Muscle layer of duodenum (tissue), 2 donors: ENCODE data around the gene C2orf72.
"Not testable (repeated sequence)": the region's sequence is repeated elsewhere in the genome, so short reads cannot be mapped to it uniquely, and the experiment has no call there.

ENCODE experiments used
- H3K27ac ChIP-seq: one replicate; pipeline ENCODE4 v1.7.0; 2013; ENCODE audit warnings: mild to moderate bottlenecking, low read length
- H3K27me3 ChIP-seq: one replicate; pipeline ENCODE4 v1.7.0; 2013; ENCODE audit warnings: low read depth, mild to moderate bottlenecking, control low read depth, low read length
- H3K36me3 ChIP-seq, 2 donors: one replicate each; pipeline ENCODE4 v1.7.0; 2013; ENCODE audit warnings: low read length in 2 of 2, control low read depth in 1 of 2, mild to moderate bottlenecking in 1 of 2; ENCODE audit not compliant: insufficient read depth in 2 of 2, control insufficient read depth in 1 of 2
- H3K4me1 ChIP-seq, 2 donors: one replicate each; pipeline ENCODE4 v1.7.0; 2013; ENCODE audit warnings: low read length in 2 of 2, mild to moderate bottlenecking in 2 of 2, control low read depth in 1 of 2, moderate library complexity in 1 of 2; ENCODE audit not compliant: insufficient read depth in 2 of 2, control insufficient read depth in 1 of 2
- H3K4me3 ChIP-seq, 2 donors: one replicate each; pipeline ENCODE4 v1.7.0; 2013; ENCODE audit warnings: low read length in 2 of 2, low read depth in 1 of 2, mild to moderate bottlenecking in 1 of 2
- H3K9me3 ChIP-seq, 2 donors: one replicate each; pipeline ENCODE4 v1.7.0; 2013; ENCODE audit warnings: low read length in 2 of 2, control low read depth in 1 of 2, mild to moderate bottlenecking in 1 of 2; ENCODE audit not compliant: control insufficient read depth in 1 of 2
- donor health status: healthy.

The C2orf72 gene

DNA sequence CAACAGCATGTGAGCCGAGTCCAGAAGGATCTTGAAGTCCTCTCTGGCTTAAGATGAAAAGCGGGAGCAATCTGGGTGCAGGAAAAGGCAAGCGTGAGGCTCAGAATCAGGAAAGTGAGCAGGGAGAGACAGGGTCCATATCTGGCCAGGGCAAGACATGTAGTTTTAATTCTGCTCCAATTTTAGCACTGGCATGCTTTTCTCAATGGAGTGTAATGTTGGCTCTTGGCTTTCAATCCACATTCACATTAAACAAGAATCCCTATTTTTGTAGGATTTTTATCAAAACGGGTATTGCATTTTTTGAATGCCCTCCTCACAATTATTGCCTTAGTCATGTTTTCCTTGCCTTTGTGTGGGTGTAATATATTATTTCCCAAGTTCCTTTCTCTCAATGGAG is 35.4 kb upstream of the C2orf72 start:
- no peak overlapping the region for H3K4me3 ChIP-seq
- peaks cover 0 to 4% of the 10 kb centered on the region in 2 donors for H3K9me3 ChIP-seq
- H3K36me3 ChIP-seq: no peaks in the 10 kb centered on the region
- no peak overlapping the region for H3K27ac ChIP-seq
- no peaks in the 10 kb centered on the region for H3K4me1 ChIP-seq
- H3K27me3 ChIP-seq: peaks cover 12% of the 10 kb centered on the region

DNA sequence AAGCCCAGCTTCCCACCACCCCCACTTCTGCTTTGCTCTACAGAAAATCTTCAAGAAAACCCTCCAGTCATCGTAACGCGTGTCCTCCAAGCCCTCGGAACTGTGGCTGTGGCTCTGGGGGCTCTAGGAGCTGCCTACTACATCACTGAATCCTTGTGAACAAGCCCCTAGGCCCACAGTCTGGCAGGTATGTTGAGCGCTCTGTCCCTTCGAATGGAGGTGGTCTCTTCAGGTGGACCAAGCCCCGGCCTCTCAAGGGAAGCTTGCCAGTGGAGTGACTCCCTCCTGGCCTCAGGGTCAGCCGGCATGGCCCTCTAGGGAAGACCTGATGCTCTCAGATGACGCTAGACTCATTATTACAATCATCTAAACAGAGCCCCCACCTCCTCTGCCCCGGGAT is 34.7 kb upstream of the C2orf72 start:
- H3K4me1 ChIP-seq: no peaks in the 10 kb centered on the region
- H3K36me3 ChIP-seq: no peaks in the 10 kb centered on the region
- peaks cover 0 to 4% of the 10 kb centered on the region in 2 donors for H3K9me3 ChIP-seq
- H3K27me3 ChIP-seq: peaks cover 12% of the 10 kb centered on the region
- H3K4me3 ChIP-seq: no peak overlapping the region
- H3K27ac ChIP-seq: no peak overlapping the region

DNA sequence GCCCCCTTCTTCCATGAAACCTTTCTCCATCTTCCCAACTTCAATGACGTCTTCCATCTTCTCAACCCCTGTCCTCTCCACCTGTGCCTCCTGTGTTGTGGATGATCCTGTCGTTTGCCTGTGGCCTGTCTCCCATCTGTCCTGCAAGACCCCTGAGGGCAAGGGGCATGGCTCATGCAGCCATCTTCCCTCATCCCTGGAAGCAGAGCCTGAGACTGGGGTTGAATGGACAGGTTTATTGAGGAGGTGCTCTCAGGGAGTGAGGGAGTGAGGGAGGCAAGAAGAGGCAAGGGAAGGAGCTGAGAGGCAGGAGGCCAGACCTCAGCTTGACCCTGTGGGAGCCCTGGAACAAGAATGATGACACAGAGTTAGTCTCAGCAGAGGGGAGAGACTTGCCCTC is 34.1 kb upstream of the C2orf72 start:
- Histone ChIP-seq H3K9me3 (peaks cover 0 to 4% of the 10 kb centered on the region in 2 donors), H3K27me3 (peaks cover 12% of the 10 kb centered on the region), H3K4me1 (no peaks in the 10 kb centered on the region), H3K36me3 (no peaks in the 10 kb centered on the region), H3K27ac (no peak overlapping the region), H3K4me3 (no peak overlapping the region)

DNA sequence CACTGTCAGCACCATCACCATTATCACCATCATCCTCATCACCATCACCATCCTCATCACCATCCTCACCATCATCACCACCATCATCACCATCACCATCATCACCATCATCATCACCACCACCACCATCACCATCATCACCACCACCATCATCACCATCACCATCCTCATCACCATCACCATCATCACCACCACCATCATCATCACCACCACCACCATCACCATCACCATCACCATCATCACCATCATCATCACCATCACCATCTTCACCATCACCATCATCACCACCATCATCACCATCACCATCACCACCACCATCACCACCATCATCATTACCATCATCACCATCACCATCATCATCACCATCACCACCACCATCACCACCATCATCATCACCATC is 32.4 kb upstream of the C2orf72 start:
- H3K36me3 ChIP-seq, H3K4me1 ChIP-seq, H3K4me3 ChIP-seq, H3K27ac ChIP-seq, H3K9me3 ChIP-seq: not testable (repeated sequence)
- peaks cover 11% of the 10 kb centered on the region for H3K27me3 ChIP-seq

DNA sequence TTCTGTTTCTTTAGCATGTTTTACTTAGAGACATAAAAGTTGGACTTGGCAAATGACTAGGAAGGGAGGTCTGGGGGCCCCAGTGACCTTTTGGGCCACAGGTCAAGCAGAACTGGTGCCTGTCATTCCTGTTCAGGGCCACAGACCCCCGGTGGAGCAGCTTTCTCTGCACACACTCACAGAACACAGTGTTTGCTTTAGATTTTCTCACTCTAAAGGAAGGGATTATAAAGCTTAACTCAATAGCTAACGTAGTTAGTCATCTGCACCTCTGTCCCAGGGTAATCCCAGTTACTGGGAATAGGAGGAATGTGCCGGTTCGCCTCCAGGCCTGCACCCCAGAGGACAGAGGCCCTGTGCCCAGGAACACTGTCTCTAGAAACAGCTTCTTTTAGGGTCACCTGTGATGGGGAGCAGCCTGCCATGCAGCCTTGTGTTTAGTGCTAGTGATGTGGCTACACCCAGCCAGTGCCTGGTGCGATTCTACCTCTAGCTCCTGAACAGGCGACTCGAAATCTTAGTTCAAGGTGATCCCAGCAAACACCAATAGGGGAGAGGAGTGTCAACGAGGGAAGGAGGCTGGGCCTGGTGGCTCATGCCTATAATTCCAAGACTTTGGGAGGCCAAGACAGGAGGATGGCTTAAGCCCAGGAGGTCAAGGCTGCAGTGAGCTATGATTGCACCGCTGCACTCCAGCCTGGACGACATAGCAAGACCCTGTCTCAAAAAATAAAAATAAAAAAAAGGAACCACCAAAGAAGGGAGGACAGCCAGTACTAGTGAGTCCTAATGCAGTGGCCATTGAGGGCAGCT is 29.8 kb upstream of the C2orf72 start:
- Histone ChIP-seq H3K9me3 (no peaks in the 10 kb centered on the region), H3K4me3 (no peak overlapping the region), H3K27ac (no peak overlapping the region), H3K4me1 (no peaks in the 10 kb centered on the region), H3K27me3 (peaks cover 5% of the 10 kb centered on the region), H3K36me3 (no peaks in the 10 kb centered on the region)

DNA sequence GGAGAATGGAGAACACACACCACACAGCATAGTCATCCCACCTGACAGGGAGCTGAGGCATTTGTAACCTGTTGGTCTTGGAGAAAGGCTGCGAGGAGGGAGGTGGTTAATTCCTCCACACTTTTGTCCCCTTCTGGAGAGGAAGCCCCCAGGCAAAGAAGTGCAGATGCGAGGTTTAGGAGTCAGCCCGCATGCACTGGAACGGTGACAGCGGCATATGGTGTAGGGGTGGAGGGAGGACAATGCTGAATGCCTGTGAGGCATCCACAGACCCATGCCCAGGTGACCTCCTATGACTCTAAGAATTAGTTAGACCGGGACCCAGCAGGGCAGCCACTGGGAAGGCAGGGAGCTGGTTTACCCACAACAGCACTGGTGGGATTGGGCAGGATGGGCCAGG is 29.2 kb upstream of the C2orf72 start:
- no peak overlapping the region for H3K27ac ChIP-seq
- H3K9me3 ChIP-seq: no peaks in the 10 kb centered on the region
- no peak overlapping the region for H3K4me3 ChIP-seq
- no peaks in the 10 kb centered on the region for H3K36me3 ChIP-seq
- no peaks in the 10 kb centered on the region for H3K4me1 ChIP-seq
- peaks cover 5% of the 10 kb centered on the region for H3K27me3 ChIP-seq

DNA sequence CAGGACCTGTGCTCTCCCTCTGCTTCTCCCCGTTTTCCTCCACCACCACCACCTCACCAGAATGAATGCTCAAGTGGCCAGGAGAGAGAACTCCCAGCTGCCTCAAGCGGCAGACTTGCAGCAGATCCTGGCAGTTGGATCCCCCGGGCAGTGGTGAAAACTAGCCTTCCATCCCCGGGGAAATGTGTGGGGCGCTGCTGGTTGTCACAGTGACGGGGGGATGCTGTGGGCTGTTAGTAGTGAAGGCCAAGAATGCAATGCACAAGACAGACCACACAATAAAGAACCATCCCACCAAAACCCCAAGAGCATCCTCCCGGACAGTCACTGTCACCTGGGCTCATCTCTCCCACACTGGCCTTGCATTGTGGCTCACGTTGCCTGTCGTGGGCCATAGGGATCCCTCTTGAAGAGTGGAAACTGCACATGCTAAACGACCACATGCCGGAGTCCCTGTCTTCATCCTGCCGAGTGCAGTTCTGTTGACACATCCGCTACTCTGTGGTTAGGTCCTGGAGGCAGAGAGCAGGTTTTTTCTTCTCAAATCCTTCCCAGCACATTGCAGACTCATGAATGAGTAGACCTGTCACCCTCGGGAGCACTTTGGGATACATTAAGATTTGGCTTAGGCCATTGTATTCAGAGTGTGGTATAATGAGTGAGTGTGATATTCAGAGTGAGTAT is 27.9 kb upstream of the C2orf72 start:
- Histone ChIP-seq H3K27ac (no peak overlapping the region), H3K4me1 (no peaks in the 10 kb centered on the region), H3K9me3 (no peaks in the 10 kb centered on the region), H3K4me3 (no peak overlapping the region), H3K36me3 (no peaks in the 10 kb centered on the region), H3K27me3 (no peaks in the 10 kb centered on the region)

DNA sequence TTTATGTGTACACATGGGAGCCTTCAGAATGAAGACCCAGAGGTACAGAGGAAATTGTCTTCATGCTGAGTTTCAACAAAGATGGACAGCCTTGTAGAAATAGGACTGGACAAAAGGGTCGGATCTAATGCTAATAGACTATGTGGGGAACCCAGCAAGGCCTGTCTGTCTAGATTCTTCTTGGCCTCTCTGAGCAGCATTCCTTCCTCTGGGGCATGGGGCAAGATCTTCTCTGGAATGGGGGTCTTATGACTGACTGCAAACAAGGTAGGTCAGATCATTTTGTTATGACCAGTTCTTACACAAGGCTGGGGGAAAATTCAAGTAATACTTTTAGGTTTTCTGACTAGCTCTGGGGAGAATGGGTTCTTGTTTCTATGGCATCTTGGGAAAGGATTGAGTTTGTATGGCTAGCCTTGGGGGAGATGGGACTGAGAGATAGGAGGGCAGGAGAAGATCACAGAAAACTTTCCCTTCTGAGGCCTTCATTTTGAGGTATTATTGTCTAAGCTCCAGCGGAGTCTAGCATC is 27.1 kb upstream of the C2orf72 start:
- no peak overlapping the region for H3K4me3 ChIP-seq
- H3K27ac ChIP-seq: no peak overlapping the region
- H3K27me3 ChIP-seq: no peaks in the 10 kb centered on the region
- no peaks in the 10 kb centered on the region for H3K9me3 ChIP-seq
- H3K4me1 ChIP-seq: no peaks in the 10 kb centered on the region
- no peaks in the 10 kb centered on the region for H3K36me3 ChIP-seq

DNA sequence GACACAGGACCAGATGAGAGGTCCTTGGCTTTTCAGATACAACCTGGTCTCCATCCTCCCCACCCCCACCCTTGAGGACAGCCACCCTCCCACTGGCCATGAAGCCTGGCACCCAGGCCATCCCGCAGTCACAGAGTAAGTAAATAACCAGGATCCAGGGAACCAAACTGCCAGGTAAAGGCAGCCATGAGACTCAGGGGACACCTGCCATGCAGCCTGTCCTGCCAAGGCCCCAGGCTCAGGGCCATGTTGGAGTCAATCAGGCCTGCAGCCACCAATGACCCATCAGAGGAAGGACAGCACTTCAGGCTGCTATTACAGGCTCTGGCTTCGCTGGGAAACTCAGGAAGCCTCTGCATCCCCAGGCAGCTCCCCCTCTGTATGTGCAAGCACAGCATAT is 25.8 kb upstream of the C2orf72 start:
- Histone ChIP-seq H3K4me3 (no peak overlapping the region), H3K27ac (no peak overlapping the region), H3K9me3 (no peaks in the 10 kb centered on the region), H3K36me3 (no peaks in the 10 kb centered on the region), H3K27me3 (no peaks in the 10 kb centered on the region), H3K4me1 (no peaks in the 10 kb centered on the region)

DNA sequence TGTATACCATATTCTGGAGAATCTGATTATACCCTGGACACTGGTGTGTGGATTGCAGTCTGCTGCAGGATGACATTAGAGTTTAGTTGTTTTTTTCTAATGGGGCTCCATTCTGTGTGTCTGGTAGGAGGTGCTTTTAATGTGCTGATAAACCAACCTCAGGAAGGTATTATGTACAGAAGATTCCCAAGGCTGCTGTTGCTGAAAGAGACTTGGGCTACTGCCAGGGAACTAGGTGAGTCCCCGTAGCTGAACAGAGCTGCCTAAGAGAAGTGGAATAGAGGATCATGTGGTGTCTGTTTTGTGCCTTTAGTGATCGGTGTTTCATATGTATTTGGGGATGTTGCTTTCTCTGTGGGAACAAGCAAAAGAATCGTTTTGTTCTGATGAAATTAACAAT is 24.9 kb upstream of the C2orf72 start:
- H3K36me3 ChIP-seq: no peaks in the 10 kb centered on the region
- H3K27ac ChIP-seq: no peak overlapping the region
- no peaks in the 10 kb centered on the region for H3K9me3 ChIP-seq
- H3K27me3 ChIP-seq: no peaks in the 10 kb centered on the region
- no peaks in the 10 kb centered on the region for H3K4me1 ChIP-seq
- no peak overlapping the region for H3K4me3 ChIP-seq

DNA sequence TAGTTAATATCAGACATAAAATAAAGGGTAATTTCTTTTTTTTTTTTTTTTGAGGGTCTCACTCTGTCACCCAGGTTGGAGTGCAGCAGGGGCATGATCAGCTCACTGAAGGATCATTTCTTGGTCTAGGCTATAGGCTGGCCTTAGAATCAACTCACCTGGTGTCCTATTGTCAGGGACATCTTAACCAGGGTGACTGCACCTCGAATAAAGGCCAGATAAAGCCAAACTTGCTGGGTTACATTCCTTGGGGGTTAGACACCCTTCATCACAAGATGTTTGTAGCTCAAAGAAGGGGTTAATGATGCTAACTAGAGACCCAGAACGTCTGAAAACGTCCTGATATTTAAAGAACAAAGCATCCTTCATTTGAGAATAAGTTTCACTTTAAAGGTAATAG is 23.5 kb upstream of the C2orf72 start:
- Histone ChIP-seq H3K4me3 (no peak overlapping the region), H3K4me1 (no peaks in the 10 kb centered on the region), H3K27ac (no peak overlapping the region), H3K27me3 (no peaks in the 10 kb centered on the region), H3K9me3 (no peaks in the 10 kb centered on the region), H3K36me3 (no peaks in the 10 kb centered on the region)
